Dendritic cell treated with granulocyte-macrophage colony-stimulating factor and Interleukin-4, amounts not matched to agents 40 ng/mL and 50 ng/mL, for 4 days (primary cell): Measurements from ENCODE around the gene LAPTM5.

Source experiments
- H3K27ac Mint-ChIP-seq: one replicate; pipeline ENCODE4 v1.8.0; 2022; ENCODE audit warnings: mild to moderate bottlenecking, mixed read lengths
- H3K27me3 Mint-ChIP-seq: one replicate; pipeline ENCODE4 v1.8.0; 2022; ENCODE audit warnings: mild to moderate bottlenecking, mixed read lengths
- H3K36me3 Mint-ChIP-seq: one replicate; pipeline ENCODE4 v1.8.0; 2022; ENCODE audit warnings: low read depth, mixed read lengths
- H3K4me1 Mint-ChIP-seq: one replicate; pipeline ENCODE4 v1.8.0; 2022; ENCODE audit warnings: low read depth, mixed read lengths
- H3K4me3 Mint-ChIP-seq: one replicate; pipeline ENCODE4 v1.8.0; 2022; ENCODE audit warnings: mild to moderate bottlenecking, moderate library complexity, mixed read lengths
- H3K9me3 Mint-ChIP-seq: one replicate; pipeline ENCODE4 v1.8.0; 2022; ENCODE audit warnings: mixed read lengths
- intact Hi-C: fragments of 100-400 bp; cut with micrococcal nuclease; formaldehyde crosslinking; loops from one replicate; pipeline ENCODE4 v1.15.0; 2022

LAPTM5 gene

DNA sequence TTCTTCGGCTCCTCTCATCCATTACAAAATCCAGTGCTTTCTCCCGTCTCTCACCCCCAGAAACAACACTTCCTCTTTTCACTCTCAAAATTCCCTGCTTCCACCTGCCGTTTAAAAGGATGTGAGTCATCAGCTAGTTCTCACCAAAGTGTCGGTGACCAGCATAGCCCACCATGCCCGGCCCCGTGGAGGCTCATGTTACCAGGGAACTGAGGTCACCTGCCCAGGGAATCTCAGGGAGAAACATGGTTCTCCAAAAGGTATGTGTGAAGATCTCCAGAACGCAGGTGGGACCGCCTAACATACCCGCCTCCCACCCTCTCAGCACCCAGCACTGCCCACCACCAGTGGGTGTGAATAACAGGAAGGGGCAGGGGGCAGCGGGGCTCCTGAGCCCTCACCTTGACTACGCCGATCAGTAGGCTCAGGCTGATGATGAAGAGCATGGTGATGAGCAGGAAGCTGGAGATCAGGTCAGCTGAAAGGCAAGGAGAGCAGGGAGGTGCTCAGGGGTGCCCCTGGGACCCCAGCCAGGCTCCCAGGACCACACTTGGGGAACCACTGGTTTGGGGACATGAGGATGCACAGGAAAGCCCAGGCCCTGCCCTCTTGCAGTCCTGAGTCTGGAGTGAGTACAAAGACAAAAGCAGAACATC, 16.2 kb downstream of the LAPTM5 start:
- intact Hi-C loops: no loop called here
- Mint-ChIP-seq H3K4me1 (peaks cover 84% of the 10 kb centered on the region), H3K9me3 (no peaks in the 10 kb centered on the region), H3K36me3 (peaks cover 92% of the 10 kb centered on the region), H3K27me3 (no peaks in the 10 kb centered on the region), H3K27ac (peak overlapping the region; percentile 26), H3K4me3 (peak overlapping the region; percentile 2)

DNA sequence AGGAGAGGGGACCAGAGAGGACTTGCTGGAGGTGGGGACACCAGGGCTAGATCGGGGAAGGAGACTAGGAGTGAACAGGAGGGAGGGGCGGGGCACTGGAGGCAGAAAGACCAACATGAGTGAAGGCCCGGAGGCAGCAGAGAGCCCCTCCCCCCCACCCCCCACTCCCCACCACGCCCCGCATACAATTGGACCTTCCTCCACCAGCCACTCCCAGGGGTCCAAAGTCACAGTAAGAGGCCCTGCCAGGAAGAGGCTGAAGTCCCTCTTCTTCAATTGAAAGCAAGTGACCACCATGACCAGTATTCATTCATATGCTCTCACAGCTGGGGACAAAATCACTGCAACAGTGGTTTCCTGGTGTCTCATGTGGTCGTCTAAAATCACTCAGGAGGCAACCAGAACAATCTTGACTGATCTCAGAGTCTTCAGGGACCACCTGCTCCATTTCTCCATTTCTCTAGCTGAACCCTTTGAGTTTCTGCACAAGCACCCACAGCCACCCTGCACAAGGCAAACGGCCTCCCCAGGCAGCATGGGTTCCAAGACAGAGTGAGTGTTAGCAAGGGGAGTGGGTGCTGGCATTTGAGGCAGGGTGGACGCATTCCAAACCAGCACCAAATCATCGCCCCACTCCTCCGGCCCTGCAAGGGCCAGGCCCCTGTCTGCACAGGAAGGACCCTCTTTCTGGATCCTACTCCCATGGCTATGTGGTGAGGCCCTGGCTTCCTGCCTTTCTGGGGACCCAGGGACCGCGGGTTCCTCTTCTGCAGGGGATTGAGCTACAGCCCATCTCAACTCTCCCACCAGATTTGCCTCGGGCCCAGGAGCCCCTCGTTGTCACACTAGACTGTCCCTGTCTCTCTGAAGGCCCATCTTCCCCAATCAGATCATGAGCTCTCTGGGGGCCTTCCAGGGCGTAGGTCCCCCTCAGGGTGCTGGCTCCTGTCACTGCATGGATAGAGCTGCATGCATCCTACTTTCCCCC, 17.0 kb downstream of the LAPTM5 start:
- Mint-ChIP-seq H3K4me1 (peaks cover 76% of the 10 kb centered on the region), H3K27ac (peak overlapping the region; percentile 26), H3K36me3 (peaks cover 92% of the 10 kb centered on the region), H3K9me3 (no peaks in the 10 kb centered on the region), H3K4me3 (no peak overlapping the region), H3K27me3 (no peaks in the 10 kb centered on the region)
- intact Hi-C loops: no loop called here

DNA sequence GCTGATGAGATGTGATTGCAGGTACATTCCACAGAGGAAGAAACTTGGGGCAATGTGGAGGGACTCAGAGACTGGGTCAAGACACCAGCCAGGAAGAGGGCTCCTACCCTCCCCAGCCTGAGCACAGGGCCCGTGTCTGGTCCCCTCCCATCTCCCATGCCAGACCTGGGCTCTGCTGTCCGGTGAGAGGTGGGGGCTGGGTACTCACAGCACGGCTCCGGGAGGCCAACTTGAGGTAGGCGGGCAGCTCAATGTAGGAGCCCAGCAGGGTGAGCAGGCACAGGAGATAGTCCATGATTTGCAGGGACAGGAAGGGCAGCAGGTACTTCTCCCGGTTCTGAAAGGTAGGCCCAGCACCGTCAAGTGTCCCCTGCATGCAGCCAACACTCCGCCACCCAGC, 18.0 kb downstream of the LAPTM5 start:
- H3K4me3 Mint-ChIP-seq: no peak overlapping the region
- intact Hi-C loops: no loop called here
- H3K36me3 Mint-ChIP-seq: peaks cover 92% of the 10 kb centered on the region
- H3K4me1 Mint-ChIP-seq: peaks cover 67% of the 10 kb centered on the region
- no peak overlapping the region for H3K27ac Mint-ChIP-seq
- H3K27me3 Mint-ChIP-seq: no peaks in the 10 kb centered on the region
- no peaks in the 10 kb centered on the region for H3K9me3 Mint-ChIP-seq

DNA sequence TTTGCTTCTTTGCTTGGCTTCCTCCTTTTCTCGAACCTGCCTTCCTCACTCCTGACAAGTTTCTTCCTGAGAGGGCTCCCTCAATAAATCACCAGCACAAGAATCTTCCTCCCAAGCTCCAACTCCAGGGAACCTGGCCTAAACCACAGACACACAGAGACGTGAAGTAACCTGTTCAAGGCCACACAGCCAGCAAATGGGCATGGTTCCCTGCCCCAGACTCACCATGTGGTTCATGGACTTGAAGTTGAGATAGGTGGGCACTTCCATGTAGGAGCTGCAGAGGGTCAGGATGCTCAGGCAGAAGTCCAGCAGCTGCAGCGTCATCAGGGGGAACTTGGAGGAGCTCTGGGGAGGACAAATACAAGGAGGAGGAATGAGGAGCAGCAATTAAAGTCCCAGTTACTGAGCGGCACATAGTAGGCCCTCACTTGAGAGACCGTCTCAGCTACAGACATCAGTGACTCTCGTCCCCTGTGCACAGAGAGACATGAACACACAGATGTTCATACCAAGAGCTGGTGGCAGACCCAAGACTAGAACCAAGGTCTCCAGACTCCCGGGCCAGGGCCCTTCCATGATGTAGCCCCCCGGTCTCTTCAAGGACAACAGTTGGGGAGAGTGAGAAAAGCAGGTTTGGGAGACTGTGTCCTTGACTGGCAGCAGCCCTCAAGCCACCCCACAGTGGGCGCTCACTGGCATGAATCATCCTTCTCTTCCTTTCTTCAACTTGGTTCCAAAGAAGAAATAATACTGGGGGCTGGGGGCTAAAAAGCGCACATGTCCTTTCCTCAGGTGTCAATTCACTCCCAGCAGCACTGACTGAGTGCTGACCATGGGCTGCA, 18.6 kb downstream of the LAPTM5 start:
- peak overlapping the region; percentile 12 for H3K27ac Mint-ChIP-seq
- H3K36me3 Mint-ChIP-seq: peaks cover 96% of the 10 kb centered on the region

DNA sequence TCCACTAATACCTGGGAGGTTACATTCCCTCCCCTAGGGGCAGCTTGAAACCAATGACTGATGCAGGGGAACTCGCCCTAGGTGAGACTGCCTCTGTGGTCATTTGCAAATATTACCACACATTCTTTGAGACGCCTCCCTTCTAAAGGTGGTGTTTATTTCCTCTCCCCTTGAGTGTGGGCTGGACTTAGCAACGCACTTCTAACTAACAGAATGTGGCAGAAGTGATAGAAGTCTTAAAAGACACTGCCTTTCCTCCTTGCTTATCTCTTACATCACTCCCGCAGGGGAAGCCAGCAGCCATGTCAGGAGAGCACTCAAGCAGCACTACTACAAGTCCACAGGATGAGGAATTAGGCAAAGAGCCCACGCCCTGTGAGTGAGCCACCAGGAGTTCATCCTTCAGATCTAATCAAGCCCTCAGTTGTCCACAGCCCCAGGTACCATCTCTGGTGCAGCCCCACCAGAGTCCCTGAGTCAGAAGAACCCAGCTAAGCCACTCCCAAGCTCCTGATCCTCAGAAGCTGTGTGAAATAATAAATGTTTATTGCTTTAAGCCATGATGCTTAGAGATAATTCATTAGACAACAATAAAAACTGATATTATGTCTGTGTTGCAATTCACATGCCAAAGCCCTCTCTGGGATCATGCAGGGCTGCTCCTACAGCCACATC, 19.4 kb downstream of the LAPTM5 start:
- H3K9me3 Mint-ChIP-seq: no peaks in the 10 kb centered on the region
- peak overlapping the region; percentile 12 for H3K27ac Mint-ChIP-seq
- H3K4me1 Mint-ChIP-seq: peaks cover 56% of the 10 kb centered on the region
- peaks cover 99% of the 10 kb centered on the region for H3K36me3 Mint-ChIP-seq
- intact Hi-C loops: no loop called here
- no peak overlapping the region for H3K4me3 Mint-ChIP-seq
- no peaks in the 10 kb centered on the region for H3K27me3 Mint-ChIP-seq

More for the DNA sequence above, 18.6 kb downstream of the LAPTM5 start:
- intact Hi-C loops: no loop called here
- peaks cover 60% of the 10 kb centered on the region for H3K4me1 Mint-ChIP-seq
- no peaks in the 10 kb centered on the region for H3K27me3 Mint-ChIP-seq
- no peak overlapping the region for H3K4me3 Mint-ChIP-seq
- H3K9me3 Mint-ChIP-seq: no peaks in the 10 kb centered on the region

DNA sequence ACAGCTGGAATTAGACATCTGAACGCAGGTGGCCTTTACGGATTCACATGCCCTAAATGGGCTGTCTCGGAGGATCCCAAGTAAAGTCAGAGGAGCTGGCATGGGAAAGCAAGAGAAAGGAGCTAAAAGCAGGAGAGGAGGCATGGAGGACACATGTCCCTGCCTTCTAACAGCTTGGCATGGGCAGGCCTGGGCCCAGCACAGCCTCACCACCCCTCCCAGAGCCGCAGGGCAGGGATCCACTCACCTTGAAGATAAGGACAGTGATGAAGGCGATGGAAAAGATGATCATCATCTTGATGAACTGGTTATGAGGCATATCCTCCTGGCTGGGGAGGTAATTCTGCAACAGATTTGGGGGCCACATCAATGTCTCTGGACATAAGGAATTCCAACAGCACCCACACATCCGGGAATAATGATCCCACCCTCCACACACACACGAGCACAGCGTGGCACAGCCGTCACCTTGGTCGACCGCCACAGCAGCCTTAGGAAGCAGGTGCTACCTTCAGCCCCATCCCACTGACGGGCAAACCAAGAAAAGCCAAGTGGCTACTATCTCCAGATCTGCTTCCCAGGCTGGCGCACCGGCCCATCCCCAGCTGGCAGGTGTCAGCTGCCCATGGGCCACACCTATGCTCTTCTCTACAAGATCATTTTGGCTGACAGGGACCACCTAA, 20.1 kb downstream of the LAPTM5 start:
- H3K4me3 Mint-ChIP-seq: no peak overlapping the region
- no peak overlapping the region for H3K27ac Mint-ChIP-seq
- no peaks in the 10 kb centered on the region for H3K9me3 Mint-ChIP-seq
- H3K4me1 Mint-ChIP-seq: peaks cover 53% of the 10 kb centered on the region
- no peaks in the 10 kb centered on the region for H3K27me3 Mint-ChIP-seq
- intact Hi-C loops: no loop called here
- H3K36me3 Mint-ChIP-seq: peaks cover 100% of the 10 kb centered on the region

DNA sequence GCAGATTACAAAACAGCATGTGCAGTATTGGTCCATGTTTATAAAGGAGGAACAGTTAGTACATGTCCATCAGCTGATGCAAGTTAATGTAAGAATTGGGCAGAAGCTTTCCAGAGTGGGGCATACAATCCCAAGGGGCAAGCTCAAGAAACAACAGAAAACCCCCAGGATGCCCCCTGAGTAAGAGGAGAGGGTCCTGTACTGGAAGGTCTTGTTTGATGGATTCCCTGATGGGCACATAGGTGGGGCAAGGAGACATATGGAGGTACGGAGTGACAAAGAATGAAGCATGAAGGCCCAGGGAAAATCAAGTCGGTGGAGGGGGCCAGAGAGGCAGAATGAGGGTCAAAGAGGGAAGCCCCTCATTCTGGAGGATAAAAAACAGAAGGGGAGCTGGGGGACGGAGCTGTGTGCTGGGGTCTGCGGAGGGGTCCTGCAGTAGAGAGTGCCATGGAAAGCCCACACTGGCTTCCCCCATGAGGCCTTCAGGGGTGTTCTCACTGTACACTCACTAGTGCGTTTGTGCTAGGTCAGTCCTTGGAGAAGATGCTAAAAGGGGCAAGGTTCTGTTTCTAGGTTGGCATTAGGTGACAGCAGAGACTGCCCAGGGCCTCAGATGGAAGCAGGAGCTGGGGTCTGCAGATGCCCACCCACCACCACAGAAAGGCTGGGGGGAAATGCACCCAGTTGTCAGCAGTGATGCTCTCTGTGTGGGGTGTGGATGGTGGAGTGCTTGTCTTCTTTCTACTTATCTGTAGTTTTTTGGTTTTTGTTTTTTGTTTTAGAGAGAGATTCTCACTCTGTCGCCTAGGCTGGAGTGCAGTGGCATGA, 21.7 kb downstream of the LAPTM5 start:
- Mint-ChIP-seq H3K27ac (no peak overlapping the region), H3K27me3 (no peaks in the 10 kb centered on the region), H3K4me1 (peaks cover 50% of the 10 kb centered on the region), H3K4me3 (no peak overlapping the region), H3K9me3 (no peaks in the 10 kb centered on the region), H3K36me3 (peaks cover 88% of the 10 kb centered on the region)
- intact Hi-C loops: no loop called here

DNA sequence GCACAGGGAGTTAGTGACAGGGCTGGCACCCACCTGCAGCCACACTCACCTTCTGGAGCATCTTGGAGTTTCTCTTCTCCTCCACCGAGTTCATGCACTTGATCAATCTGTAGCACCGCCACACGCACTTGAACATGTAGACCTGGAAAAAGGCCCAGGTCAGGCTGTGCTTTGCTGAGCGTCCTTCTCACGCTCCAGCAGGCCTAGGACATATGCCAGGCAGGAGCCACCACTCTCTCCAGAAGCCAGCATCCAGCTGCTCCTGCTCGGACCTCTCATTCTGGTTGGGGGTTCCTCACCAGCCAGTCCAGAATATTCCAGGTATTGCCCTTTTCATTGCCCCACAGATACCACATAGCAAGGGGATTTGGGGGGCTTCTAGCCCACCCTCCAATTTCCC, 22.4 kb downstream of the LAPTM5 start:
- intact Hi-C loops: no loop called here
- H3K4me1 Mint-ChIP-seq: peaks cover 50% of the 10 kb centered on the region
- no peak overlapping the region for H3K27ac Mint-ChIP-seq
- peaks cover 80% of the 10 kb centered on the region for H3K36me3 Mint-ChIP-seq
- H3K27me3 Mint-ChIP-seq: no peaks in the 10 kb centered on the region
- no peaks in the 10 kb centered on the region for H3K9me3 Mint-ChIP-seq
- no peak overlapping the region for H3K4me3 Mint-ChIP-seq

DNA sequence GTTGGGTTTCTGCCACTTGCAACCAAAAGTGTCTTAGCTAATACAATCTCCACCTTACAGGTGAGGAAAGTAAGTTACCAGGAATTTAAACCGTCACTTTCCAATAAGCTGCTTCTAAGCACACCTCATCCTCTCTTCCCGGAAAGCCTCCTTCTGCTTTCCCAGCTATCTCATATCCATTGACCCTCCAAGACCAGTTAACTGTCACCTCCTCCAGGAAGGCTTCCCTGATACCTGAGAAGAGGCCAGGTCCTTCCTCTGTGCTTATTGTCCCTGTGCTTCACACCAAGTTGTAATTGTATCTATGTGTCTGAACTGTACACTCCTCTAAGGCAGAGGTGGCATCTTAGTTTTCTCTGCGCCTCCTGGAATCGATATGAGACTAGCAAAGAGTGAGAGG, 23.0 kb downstream of the LAPTM5 start:
- H3K36me3 Mint-ChIP-seq: peaks cover 75% of the 10 kb centered on the region
- peaks cover 48% of the 10 kb centered on the region for H3K4me1 Mint-ChIP-seq
- intact Hi-C loops: no loop called here

DNA sequence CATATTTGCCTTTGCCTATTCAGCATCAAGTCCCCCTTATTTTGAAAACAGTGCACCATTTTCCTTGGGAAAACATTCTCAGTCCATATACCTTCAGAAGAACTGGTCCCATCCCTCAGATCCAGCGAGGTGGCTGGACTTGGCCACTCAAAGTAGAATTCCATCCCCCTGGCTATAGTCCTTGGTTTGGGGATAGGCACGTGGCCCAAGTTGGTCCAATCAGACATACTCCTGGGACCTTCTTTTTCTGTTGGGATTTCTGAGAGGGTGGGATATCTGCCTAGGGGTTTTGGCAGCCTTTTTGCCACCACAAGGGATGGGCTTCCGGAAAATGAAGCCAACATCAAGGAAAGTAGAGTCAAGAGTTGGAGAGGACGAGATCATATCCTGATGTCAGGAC, 23.5 kb downstream of the LAPTM5 start:
- H3K27ac Mint-ChIP-seq: no peak overlapping the region
- no peaks in the 10 kb centered on the region for H3K9me3 Mint-ChIP-seq
- H3K27me3 Mint-ChIP-seq: no peaks in the 10 kb centered on the region
- H3K4me1 Mint-ChIP-seq: peaks cover 44% of the 10 kb centered on the region
- intact Hi-C loops: no loop called here
- peaks cover 70% of the 10 kb centered on the region for H3K36me3 Mint-ChIP-seq
- H3K4me3 Mint-ChIP-seq: no peak overlapping the region

More for the DNA sequence above, 23.0 kb downstream of the LAPTM5 start:
- no peak overlapping the region for H3K27ac Mint-ChIP-seq
- H3K27me3 Mint-ChIP-seq: no peaks in the 10 kb centered on the region
- H3K4me3 Mint-ChIP-seq: no peak overlapping the region
- no peaks in the 10 kb centered on the region for H3K9me3 Mint-ChIP-seq

DNA sequence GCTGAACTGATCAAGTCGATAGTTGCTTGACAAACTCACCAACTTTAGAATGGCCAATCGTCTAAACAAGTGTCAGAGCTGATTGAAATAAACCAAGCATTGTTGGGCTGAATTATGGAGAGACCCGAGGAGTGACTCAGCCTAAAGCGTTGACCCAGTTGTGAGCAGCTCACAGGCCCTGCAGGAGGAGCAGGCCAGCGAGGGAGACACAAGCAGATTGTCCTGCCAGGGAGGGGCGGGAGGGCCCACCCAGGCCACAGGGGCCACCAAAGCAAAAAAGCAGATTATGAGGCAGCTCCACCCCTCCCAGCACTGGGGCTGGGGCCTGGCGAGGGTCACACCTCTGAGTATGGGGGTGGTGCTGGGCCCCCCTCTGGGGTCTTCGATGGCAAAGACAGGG, 24.1 kb downstream of the LAPTM5 start:
- no peak overlapping the region for H3K4me3 Mint-ChIP-seq
- no peaks in the 10 kb centered on the region for H3K9me3 Mint-ChIP-seq
- H3K4me1 Mint-ChIP-seq: peaks cover 38% of the 10 kb centered on the region
- intact Hi-C loops: no loop called here
- peaks cover 64% of the 10 kb centered on the region for H3K36me3 Mint-ChIP-seq
- H3K27ac Mint-ChIP-seq: no peak overlapping the region
- H3K27me3 Mint-ChIP-seq: no peaks in the 10 kb centered on the region

DNA sequence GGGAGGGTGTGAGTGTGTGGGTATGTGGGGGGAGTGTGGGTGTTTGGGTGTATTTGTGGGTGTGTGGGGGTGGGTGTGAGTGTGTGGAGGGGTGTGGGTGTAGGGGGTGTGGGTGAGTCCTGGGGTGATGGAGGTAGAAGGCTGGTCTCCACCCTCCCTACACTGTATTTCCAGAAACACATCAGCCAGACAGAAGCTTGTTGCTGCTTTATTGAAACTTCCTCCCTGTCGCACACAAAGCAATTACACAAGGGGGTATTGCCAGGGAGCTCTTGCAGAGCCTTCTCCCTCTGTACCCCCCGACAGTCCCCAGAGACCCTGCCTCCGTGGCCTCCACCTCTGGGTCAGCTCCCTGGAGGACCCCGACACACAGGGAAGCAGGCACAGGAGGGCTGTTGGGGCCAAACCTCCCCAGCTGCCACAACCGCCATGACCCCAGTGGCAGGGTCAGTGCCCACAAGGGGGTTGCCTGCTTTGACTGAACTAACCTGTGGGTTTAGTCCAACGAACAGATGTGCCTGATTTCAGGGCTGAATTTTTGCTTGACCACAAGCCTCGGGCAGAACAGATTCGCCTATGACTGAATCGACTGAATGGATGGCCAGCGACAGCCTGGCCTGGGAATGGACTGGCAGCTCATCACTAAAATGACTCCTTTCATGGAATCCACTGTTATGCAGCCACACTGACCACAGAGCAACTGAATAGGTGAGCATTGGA, 25.1 kb downstream of the LAPTM5 start:
- intact Hi-C loops: no loop called here
- H3K4me1 Mint-ChIP-seq: peaks cover 38% of the 10 kb centered on the region
- H3K27me3 Mint-ChIP-seq: no peaks in the 10 kb centered on the region
- no peak overlapping the region for H3K4me3 Mint-ChIP-seq
- no peaks in the 10 kb centered on the region for H3K9me3 Mint-ChIP-seq
- H3K27ac Mint-ChIP-seq: peak overlapping the region; percentile 20
- peaks cover 54% of the 10 kb centered on the region for H3K36me3 Mint-ChIP-seq
